NCI-H187 treated with DMSO at 0.1 percent for 48 hours (cell line): ENCODE measurements around the gene PHF13.
"Not testable (repeated sequence)": the region's sequence is repeated elsewhere in the genome, so short reads cannot be mapped to it uniquely, and the experiment has no call there.

Experiments used
- DNase-seq: peaks from one replicate; lab custom pipeline; 2025; lab: John Stamatoyannopoulos, UW

Gene PHF13

GRCh38 chr1:6628971-6629479 lies 15.5 kb downstream of the PHF13 start:
- DNase-seq = no peak

GRCh38 chr1:6630027-6630426 lies 16.5 kb downstream of the PHF13 start:
- no peak for DNase-seq

GRCh38 chr1:6631058-6631457 lies 17.5 kb downstream of the PHF13 start:
- no peak for DNase-seq

- DNase-seq = no peak
These were observed 19.3 kb downstream of the PHF13 start for GRCh38 chr1:6632588-6633514.

- DNase-seq = no peak
These were observed 21.0 kb downstream of the PHF13 start for GRCh38 chr1:6634371-6635052.

GRCh38 chr1:6635161-6635909 lies 21.8 kb downstream of the PHF13 start:
- DNase-seq = no peak

GRCh38 chr1:6635910-6636760 lies 22.6 kb downstream of the PHF13 start:
- no peak for DNase-seq

GRCh38 chr1:6636778-6637177 lies 23.2 kb downstream of the PHF13 start:
- not testable (repeated sequence) for DNase-seq

- DNase-seq = no peak
These were observed 24.2 kb downstream of the PHF13 start for GRCh38 chr1:6637770-6638169.

- DNase-seq = no peak
These were observed 24.7 kb downstream of the PHF13 start for GRCh38 chr1:6638226-6638625.

- not testable (repeated sequence) for DNase-seq
These were observed 27.3 kb downstream of the PHF13 start for GRCh38 chr1:6640867-6641266.

- DNase-seq = no peak
These were observed 31.5 kb downstream of the PHF13 start for GRCh38 chr1:6645018-6645417.

- no peak for DNase-seq
These were observed 33.1 kb downstream of the PHF13 start for GRCh38 chr1:6646499-6647148.

- DNase-seq = no peak
These were observed 35.0 kb downstream of the PHF13 start for GRCh38 chr1:6648556-6648955.

GRCh38 chr1:6651909-6652308 lies 38.4 kb downstream of the PHF13 start:
- DNase-seq = no peak

GRCh38 chr1:6652986-6653385 lies 39.5 kb downstream of the PHF13 start:
- DNase-seq = no peak

GRCh38 chr1:6653436-6654290 lies 40.1 kb downstream of the PHF13 start:
- no peak for DNase-seq

- DNase-seq = no peak
These were observed 43.6 kb downstream of the PHF13 start for GRCh38 chr1:6657138-6657537.

- no peak for DNase-seq
These were observed 45.0 kb downstream of the PHF13 start for GRCh38 chr1:6658359-6659060.
